Measurements from ENCODE around the gene POLR3B.
"Not testable (repeated sequence)": the region's sequence is repeated elsewhere in the genome, so short reads cannot be mapped to it uniquely, and the experiment has no call there.

The POLR3B gene

GRCh38 chr12:106343214-106343528 is 14.4 kb upstream of the POLR3B start:
- DNase-seq: no peak

GRCh38 chr12:106344131-106344530 is 13.4 kb upstream of the POLR3B start:
- DNase-seq: no peak

DNA sequence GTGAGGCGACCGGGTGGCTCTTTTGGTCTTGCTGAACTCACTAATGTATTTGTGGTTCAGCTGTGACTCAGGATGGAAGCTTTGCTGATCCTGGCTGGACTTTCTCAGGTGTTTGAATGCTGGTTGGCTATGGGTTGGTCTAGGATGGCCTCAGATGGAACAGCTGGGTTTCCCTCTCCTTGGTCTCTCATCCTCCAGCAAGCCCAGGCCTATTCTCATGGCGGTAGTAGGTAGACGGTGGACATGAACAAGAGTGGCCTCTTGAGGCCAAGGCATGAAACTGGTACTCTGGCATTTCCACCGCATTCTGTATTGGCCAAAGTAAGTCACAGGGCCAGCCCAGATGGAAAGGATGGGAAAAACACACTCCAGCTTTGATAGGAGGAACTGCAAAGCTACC is 11.8 kb upstream of the POLR3B start:
- peak; percentile 9 for DNase-seq

GRCh38 chr12:106348411-106348810 is 9.1 kb upstream of the POLR3B start:
- DNase-seq: no peak

DNA sequence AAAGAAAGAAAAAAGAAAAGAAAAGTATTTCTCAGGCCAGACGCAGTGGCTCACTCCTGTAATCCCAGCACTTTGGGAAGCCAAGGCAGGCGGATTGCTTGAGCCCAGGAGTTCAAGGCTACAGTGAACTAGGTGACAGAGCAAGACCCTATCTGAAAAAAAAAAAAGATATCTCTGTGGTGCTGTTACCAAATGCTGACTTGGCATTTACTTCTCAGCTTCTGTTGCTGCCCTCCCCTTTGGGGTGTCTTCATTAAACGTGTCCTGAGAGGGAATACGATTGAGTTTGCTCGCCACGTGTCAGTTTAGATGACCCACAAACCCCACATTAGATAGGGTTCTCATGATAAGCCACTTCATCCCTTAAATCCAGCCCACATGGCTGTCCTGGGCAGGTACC is 4.4 kb upstream of the POLR3B start:
- no peak for DNase-seq

DNA sequence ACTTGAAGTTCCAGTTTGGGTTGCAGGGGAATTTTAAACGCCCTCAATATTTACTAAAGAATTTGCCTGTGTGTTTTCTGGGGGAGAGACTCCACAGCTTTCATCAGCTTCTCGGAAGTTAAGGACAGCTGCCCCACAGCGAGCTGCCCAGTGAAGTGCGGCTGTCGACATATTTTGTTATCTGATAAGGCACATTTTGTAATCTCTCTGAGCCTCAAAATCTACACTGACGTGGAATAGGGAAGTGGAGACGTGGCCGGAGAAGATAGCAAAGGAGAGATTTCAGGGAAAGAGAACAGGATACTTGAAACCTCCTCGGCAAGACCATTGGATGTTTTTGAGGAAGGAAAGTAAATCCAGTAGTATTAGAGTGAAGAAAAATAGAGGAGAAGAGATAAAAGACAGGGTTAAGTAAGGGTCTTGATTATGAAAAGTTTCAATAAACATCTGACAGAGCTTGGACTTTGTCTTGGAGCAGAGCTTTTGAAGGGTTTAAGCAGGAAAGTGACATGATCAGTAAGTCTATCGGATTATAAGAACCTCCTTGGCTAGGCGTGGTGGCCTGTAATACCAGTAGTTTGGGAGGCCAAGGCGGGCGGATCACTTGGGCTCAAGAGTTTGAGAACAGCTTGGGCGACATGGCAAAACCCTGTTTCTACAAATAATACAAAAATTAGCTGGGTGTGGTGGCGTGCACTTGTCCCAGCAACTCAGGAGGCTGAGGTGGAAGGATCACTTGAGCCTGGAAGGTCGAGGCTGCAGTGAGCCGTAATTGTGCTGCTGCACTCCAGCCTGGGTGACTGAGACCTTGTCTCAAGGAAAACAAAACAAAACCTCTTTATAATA is 1.1 kb downstream of the POLR3B start:
- no peak for DNase-seq

GRCh38 chr12:106359646-106360399 is 2.3 kb downstream of the POLR3B start:
- DNase-seq: no peak

DNA sequence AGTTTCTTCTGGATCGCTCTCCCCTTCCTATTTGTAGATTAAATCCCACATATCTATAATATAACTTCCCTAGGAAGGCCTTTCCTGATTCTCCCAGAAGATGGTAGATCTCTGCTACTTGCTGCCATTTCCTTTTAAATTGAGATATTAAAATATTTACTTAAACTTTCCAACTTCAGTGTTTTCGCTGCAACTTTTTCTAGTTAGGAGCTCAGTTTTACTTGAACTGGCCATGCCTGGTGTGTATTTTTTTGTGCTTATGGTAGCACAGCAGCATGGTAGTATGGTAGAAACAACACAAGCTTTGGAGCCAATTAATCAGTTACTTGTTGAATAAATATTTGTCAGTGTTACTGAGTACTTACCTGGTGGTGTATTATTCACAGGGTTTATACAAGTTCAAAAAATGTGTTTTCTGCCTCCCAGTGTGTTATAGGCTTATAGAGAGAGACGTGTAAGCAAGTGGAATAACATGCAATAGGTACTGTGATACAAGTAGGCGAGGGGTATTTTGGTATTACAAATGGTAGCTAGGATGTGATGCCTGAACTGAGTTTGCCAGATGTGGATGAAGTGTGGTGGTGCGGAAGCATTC is 2.9 kb downstream of the POLR3B start:
- no peak for DNase-seq

GRCh38 chr12:106362971-106363370 is 5.4 kb downstream of the POLR3B start:
- DNase-seq: no peak

- DNase-seq: no peak
Measured at GRCh38 chr12:106364261-106364660, 6.7 kb downstream of the POLR3B start.

- DNase-seq: no peak
Measured at GRCh38 chr12:106369624-106370346, 12.2 kb downstream of the POLR3B start.

DNA sequence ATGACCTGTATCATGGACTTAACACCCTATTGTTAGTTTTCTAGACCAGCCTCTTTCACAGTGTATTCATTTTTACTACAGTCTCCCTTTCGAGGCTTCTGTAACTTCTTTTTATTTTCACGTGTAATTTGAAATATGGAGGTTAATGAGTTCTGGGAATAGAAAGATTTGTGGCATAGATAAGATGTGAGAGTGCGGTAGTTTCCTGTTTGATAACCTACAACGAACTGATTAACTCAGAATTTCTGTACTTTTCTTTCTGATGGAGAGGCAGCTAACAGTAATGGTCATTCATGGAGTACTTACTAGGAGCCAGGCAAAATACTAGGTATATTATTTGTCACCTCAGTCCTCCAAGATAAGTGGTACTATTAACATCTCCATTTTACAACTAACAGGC is 21.2 kb downstream of the POLR3B start:
- no peak for DNase-seq

DNA sequence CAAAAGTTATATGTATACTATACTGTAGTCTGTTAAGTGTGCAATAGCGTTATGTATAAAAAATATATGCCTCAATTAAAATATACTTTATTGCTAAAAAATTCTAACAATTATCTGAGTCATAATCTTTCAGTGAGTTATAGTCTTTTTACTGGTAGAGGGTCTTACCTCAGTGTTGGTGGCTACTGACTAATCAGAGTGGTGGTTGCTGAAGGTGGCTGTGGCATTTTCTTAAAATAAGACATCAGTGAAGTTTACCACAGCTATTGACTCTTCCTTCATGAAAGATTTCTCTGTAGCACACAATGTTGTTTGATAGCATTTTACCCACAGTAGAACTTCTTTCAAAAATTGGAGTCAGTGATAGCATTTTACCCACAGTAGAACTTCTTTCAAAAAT is 23.4 kb downstream of the POLR3B start:
- no peak for DNase-seq

- DNase-seq: not testable (repeated sequence)
Measured at GRCh38 chr12:106381866-106382265, 24.3 kb downstream of the POLR3B start.

GRCh38 chr12:106386813-106387535 is 29.4 kb downstream of the POLR3B start:
- no peak for DNase-seq

- DNase-seq: no peak
Measured at GRCh38 chr12:106387848-106388377, 30.4 kb downstream of the POLR3B start.

DNA sequence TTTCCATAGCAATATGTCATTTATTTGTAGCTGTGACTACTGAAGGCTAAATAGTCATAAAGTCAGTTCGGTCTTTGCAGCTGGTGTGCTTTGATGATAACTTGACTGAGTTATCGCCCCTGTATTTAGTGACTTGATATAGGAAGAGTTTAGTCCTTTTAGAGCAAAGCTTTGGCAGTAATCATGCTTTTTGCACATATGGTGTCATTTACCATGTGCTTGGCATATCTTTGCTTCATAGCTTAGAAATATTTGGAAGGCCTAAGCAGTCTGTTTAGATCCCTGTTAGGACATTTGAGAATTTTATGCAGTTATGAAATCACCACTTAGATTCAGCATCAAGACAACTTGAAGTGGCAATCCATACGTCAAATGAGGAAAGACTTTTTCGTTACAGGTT is 31.6 kb downstream of the POLR3B start:
- DNase-seq: no peak

- DNase-seq: no peak
Measured at GRCh38 chr12:106392759-106393158, 35.2 kb downstream of the POLR3B start.

- DNase-seq: no peak
Measured at GRCh38 chr12:106409878-106410277, 52.3 kb downstream of the POLR3B start.

DNA sequence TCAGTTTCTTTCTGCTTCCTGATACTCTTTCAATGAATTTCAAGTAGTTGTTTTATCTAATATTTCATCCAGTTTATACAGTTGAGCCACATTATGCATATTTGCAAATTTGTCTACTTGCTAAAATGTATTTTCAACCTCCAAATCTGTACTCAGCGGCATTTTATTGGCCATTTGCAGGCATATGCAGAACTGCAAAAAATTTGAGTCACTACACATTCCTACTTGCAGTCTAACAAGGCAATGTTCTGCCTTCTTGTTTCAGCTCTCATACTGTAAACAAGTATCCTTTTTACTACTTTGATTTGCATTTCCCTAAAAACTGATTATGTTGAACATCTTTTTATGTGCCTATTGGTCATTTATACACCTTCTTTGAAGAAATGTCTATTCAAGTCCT is 55.0 kb downstream of the POLR3B start:
- DNase-seq: no peak

GRCh38 chr12:106415134-106415533 is 57.6 kb downstream of the POLR3B start:
- DNase-seq: no peak

GRCh38 chr12:106416273-106416672 is 58.7 kb downstream of the POLR3B start:
- no peak for DNase-seq

Data from NCI-H526 treated with DMSO at 0.1 percent for 48 hours (cell line).